GM12873 (cell line): ENCODE results near the gene HMGB4.

Source experiments
- TF ChIP-seq, protein P1 (sequence below): IDR thresholded peaks from 2 replicates; pipeline ENCODE4 v1.5.1; 2012; ENCODE audit warnings: low read depth, mild to moderate bottlenecking, moderate library complexity, low read length, control low read depth; ENCODE audit not compliant: insufficient read depth; ENCODE audit errors: missing control alignments

The HMGB4 gene

DNA sequence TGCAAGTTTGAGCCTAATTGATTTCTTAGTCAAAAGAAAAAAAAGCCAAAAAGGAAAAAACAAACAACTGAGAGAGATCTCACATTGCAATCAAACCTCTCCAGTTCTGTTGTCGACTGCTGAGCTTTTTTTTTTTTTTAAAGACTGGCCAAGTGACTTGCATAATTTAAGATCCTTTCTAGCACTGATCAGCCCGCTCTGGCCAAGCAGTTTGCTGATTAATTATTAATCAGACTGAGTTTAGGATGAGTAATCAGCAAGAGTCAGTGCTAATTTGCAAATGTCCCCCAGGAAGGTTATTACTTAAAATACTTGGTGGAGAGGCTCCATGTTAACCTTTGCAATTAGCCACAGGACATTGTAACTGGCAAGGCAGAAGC lies 39.3 kb downstream of the HMGB4 start:
- TF ChIP-seq, protein P1, sequence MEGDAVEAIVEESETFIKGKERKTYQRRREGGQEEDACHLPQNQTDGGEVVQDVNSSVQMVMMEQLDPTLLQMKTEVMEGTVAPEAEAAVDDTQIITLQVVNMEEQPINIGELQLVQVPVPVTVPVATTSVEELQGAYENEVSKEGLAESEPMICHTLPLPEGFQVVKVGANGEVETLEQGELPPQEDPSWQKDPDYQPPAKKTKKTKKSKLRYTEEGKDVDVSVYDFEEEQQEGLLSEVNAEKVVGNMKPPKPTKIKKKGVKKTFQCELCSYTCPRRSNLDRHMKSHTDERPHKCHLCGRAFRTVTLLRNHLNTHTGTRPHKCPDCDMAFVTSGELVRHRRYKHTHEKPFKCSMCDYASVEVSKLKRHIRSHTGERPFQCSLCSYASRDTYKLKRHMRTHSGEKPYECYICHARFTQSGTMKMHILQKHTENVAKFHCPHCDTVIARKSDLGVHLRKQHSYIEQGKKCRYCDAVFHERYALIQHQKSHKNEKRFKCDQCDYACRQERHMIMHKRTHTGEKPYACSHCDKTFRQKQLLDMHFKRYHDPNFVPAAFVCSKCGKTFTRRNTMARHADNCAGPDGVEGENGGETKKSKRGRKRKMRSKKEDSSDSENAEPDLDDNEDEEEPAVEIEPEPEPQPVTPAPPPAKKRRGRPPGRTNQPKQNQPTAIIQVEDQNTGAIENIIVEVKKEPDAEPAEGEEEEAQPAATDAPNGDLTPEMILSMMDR = no peak

DNA sequence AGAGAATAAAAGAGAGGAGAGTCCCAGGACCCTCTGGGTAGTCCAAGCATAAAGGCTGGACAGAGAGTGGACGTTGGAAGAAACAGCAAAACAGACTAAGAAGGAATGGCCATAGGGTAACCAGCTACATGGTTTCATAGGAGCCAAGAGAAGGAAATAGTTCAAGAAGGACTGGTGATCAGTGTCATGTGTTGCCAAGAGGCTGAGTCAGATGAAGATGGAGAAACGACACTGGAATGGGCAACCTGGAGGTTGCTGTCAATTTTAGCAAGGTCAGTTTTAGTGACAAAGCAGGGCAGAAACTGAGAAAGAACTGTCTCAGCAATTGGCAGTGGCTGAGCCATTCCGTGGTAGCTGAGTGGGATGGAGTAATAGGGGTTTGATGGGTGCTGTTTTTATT lies 41.4 kb downstream of the HMGB4 start:
- TF ChIP-seq, protein P1 = no peak

DNA sequence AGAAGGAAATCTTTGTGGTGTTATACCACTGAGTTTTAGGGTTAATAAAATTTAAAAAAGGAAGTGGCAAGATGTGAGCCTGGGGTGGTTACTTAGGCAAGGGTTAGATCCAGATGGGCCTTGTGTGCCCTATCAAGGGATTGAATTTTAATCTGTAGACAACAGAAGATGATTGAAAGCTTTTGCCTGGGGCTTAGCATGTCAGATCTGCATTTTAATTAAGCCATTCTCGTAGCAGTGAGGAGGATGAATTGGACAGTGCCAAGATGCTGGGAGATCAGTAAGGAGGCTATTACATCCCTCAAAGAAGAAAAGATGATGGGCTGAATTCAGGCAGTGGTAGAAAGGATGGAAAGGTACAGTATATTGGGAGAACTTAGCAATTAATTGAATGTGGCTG lies 42.3 kb downstream of the HMGB4 start:
- TF ChIP-seq, protein P1 = no peak

DNA sequence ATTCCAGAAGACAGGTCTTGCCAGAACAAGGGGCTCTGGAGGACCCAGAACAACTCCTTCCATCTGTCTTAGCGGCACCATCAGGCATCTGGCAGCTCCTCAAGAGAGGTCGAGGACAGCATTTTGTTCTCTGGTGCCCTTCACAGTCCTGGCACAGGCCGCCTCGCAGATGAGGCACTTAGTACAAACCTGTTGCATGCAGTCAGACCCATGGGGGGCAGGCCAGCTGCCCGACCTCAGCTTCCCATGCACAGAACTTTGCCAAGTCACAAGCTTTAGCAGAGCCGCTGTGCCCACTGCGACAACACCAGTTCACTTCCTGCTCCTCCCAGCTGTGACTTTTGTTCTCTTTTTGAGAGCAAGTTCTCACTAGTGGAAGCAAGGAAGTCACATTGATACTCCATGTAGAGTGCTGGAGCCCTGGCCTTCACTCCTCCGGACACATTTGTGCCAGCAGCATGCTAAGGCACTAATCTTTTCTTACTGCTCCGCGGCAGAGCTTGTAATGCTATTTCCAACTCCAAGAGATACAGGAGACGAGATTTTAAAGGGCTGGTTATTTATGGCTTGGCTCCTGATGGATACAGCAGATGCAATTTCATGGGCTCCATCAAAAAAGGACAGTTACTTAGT lies 44.6 kb downstream of the HMGB4 start:
- TF ChIP-seq, protein P1 = no peak
